Measurements from ENCODE around the gene PXYLP1.

The PXYLP1 gene

GRCh38 chr3:141243271-141243707, 11.7 kb downstream of the PXYLP1 start:
- TF ChIP-seq CTCF (IDR thresholded peaks at IDR 0.05): no peak

- no peak for TF ChIP-seq CTCF (IDR thresholded peaks at IDR 0.05)
Measured at GRCh38 chr3:141246224-141246957, 14.8 kb downstream of the PXYLP1 start.

- TF ChIP-seq CTCF (IDR thresholded peaks at IDR 0.05): no peak
Measured at GRCh38 chr3:141246958-141247301, 15.3 kb downstream of the PXYLP1 start.

GRCh38 chr3:141248064-141248463, 16.4 kb downstream of the PXYLP1 start:
- no peak for TF ChIP-seq CTCF (IDR thresholded peaks at IDR 0.05)

GRCh38 chr3:141249041-141249440, 17.4 kb downstream of the PXYLP1 start:
- TF ChIP-seq CTCF (IDR thresholded peaks at IDR 0.05): no peak

GRCh38 chr3:141250342-141250741, 18.7 kb downstream of the PXYLP1 start:
- no peak for TF ChIP-seq CTCF (IDR thresholded peaks at IDR 0.05)

GRCh38 chr3:141250828-141251227, 19.2 kb downstream of the PXYLP1 start:
- no peak for TF ChIP-seq CTCF (IDR thresholded peaks at IDR 0.05)

- no peak for TF ChIP-seq CTCF (IDR thresholded peaks at IDR 0.05)
Measured at GRCh38 chr3:141253326-141253725, 21.7 kb downstream of the PXYLP1 start.
